Embryonic facial prominence (tissue), 1 donor: ENCODE data around the gene EXOC6B.
"Not testable (repeated sequence)": the region's sequence is repeated elsewhere in the genome, so short reads cannot be mapped to it uniquely, and the experiment has no call there.

Source experiments
- DNase-seq: peaks from one replicate; pipeline ENCODE4 v3.0.0-alpha.2; 2016; ENCODE audit errors: extremely low spot score

The EXOC6B gene

GRCh38 chr2:72442270-72442669 is 383.6 kb downstream of the EXOC6B start:
- no peak for DNase-seq

DNA sequence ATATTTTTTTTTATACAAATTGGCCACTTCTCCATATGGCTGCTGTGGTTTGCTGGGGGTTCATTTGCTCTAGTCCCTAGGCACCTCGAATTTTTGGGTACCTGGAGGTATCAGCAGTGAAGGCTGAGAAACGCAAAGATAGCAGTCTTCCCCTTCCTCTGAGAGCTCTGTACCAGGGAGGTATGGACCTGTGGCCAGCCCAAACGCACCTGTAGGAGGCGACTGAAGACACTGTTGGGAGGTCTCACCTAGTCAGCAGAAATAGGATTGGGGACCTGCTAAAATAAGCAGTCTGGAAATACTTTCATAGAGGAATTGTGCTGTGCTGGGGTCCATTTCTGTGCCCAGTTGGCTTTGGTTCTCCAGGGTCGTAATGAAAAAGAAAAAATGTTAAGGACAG is 385.9 kb downstream of the EXOC6B start:
- DNase-seq: no peak

GRCh38 chr2:72438364-72438763 is 387.5 kb downstream of the EXOC6B start:
- DNase-seq: no peak

DNA sequence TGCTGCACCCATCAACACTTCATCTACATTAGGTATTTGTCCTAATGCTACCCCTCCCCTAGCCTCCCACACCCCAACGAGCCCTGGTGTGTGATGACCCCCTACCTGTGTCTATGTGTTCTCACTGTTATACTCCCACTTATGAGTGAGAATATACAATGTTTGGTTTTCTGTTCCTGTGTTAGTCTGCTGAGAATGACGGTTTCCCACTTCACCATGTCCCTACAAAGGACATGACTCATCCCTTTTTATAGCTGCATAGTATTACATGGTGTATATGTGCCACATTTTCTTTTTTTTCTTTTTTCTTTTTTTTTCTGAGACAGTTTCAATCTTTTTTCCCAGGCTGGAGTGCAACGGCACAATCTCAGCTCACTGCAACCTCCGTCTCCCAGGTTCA is 394.1 kb downstream of the EXOC6B start:
- no peak for DNase-seq

DNA sequence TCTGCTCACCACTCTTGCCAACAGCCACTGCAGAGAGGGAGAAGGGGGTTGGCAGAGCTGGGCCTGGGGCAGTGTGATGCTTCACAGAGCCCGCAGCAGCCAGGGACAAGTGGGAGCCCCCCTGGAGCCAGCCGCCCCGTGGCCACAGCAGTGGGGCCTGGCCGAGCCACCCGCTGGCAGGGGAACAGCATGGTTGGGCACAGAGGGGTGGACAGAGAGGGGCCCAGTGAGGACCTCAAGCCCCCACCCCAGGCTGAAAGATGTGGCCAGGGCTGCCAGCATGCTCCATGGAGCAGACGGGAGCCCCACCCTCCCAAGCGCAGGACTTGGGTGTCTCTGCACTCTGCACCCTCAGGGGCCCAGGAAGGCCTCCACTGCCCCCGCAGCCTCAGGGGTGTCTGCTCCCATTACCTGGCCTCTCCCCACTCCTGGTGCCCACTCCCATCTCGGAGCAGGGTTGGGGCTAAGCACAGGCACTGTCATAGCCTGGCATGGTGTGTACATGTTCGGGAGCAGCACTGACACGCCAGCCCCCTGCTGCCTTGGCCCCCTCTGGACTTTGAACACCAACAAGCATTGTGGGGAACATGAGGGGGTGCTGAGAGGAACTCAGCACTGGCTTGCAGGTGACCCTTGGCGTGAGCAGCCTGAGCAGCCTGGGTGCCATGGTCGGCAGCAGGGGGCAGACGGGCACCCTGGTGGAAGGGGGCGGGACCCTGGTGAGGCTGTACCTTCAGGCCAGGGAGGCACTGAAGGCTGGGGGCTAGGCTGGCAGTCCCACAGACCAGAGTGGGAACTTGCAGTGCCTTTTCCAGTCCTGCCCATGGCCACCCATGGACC is 398.6 kb downstream of the EXOC6B start:
- DNase-seq: no peak

DNA sequence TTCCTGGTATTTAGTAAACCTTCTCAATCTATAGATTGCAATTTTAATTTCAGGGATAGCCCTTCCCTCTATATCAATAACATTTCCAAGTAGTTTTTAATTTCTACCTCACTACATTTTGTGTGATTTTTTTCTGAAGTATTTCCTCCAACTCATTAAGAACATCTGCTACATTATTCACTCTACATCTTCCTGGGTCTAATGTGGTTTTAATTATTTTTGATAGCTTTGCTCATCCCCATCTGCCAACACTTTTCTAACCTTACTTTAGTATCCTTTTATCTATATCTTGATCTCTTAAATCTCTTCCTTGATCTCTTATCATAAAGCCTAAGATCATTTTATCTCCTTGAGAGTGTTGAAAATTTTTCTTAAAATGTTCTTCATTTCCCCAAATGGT is 399.8 kb downstream of the EXOC6B start:
- no peak for DNase-seq

DNA sequence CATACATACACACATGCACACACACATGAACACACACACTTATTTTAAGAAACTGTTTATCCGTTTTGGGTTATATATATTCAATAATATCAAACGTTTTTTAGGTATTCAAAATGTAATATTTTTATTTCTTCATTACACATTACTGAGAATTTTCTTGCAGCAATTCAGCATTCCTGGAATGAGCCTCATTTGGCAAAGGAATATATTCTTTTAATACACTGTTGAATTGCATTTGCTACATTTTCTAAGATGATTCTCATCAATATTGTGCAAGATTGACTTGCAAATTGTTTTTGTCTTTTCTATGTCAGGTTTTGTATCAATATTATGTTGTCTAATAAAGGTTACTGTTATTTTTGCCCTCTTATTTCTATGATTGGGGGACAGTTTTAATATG is 402.1 kb downstream of the EXOC6B start:
- DNase-seq: no peak

DNA sequence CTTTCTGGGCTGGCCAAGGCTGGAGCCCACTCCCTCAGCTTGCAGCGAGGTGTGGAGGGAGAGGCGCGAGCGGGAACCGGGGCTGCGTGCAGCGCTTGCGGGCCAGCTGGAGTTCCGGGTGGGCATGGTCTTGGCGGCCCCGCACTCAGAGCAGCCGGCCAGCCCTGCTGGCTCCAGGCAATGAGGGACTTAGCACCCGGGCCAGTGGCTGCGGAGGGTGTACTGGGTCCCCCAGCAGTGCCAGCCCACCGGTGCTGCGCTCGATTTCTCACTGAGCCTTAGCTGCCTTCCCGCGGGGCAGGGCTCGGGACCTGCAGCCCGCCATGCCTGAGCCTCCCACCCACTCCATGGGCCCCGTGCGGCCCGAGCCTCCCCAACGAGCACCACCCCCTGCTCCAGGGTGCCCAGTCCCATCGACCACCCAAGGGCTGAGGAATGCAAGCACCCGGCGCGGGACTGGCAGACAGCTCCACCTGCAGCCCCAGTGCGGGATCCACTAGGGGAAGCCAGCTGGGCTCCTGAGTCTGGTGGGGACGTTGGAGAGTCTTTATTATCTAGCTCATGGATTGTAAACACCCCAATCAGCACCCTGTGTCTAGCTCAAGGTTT is 404.0 kb downstream of the EXOC6B start:
- DNase-seq: not testable (repeated sequence)

- DNase-seq: no peak
Measured at GRCh38 chr2:72415781-72416475, 409.9 kb downstream of the EXOC6B start.

- DNase-seq: no peak
Measured at GRCh38 chr2:72415241-72415661, 410.6 kb downstream of the EXOC6B start.

- DNase-seq: no peak
Measured at GRCh38 chr2:72414137-72414760, 411.6 kb downstream of the EXOC6B start.

DNA sequence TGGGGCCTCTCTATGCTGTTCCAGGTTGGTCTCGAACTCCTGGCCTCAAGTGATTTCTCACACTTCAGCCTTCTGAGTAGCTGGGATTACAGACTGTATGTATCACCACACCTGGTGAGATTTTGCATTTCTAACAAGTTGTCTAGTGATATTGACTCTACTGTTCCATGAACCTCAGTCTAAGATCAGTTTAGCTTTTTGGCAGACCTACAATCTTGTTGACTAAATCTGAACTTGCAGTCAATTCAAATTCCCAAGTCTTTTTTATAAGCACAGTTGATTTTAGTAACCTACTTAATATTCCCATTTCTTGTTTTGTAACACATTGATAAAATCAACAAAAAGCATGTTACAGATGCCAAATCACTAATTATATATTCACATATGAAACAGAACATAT is 412.1 kb downstream of the EXOC6B start:
- no peak for DNase-seq

- DNase-seq: no peak
Measured at GRCh38 chr2:72412214-72412613, 413.6 kb downstream of the EXOC6B start.

- DNase-seq: no peak
Measured at GRCh38 chr2:72399879-72400278, 426.0 kb downstream of the EXOC6B start.

GRCh38 chr2:72395096-72395495 is 430.7 kb downstream of the EXOC6B start:
- DNase-seq: no peak

- DNase-seq: no peak
Measured at GRCh38 chr2:72394541-72395070, 431.2 kb downstream of the EXOC6B start.

- DNase-seq: no peak
Measured at GRCh38 chr2:72389447-72389846, 436.4 kb downstream of the EXOC6B start.

DNA sequence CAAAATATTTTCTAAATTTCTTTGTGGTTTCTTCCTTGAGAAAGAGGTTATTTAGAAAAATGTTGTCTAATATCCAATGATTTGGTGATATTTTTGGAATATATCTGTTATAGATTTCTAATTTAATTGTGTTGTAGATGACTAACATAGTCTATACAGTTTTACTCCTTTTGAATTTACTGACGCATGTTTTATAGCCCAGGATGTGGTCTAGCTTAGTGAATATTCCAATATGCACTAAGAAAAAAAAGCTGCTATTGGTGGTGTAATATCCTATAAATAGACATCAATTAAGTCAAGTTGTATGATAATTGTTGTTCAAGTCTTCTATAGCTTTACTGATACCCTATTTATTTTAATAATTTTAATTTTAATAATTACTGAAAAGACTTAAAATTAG is 437.6 kb downstream of the EXOC6B start:
- no peak for DNase-seq

DNA sequence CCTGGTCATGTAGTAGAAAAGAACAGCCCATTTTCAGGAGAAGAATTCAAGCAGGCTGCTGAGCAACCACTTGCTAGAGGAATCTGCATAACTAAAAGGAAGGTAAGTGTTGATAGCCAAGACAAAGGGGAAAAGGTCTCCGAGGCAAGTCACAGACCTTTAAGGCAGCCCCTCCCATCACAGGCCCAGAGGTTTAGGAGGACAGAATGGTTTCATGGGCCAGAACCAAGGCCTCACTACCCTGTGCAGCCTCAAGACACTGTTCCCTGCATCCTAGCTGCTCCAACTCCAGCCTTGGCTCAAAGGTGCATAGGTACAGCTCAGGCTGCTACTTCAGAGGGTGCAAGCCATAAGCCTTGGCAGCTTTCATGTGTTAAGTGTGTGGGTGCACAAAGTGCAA is 439.5 kb downstream of the EXOC6B start:
- no peak for DNase-seq

DNA sequence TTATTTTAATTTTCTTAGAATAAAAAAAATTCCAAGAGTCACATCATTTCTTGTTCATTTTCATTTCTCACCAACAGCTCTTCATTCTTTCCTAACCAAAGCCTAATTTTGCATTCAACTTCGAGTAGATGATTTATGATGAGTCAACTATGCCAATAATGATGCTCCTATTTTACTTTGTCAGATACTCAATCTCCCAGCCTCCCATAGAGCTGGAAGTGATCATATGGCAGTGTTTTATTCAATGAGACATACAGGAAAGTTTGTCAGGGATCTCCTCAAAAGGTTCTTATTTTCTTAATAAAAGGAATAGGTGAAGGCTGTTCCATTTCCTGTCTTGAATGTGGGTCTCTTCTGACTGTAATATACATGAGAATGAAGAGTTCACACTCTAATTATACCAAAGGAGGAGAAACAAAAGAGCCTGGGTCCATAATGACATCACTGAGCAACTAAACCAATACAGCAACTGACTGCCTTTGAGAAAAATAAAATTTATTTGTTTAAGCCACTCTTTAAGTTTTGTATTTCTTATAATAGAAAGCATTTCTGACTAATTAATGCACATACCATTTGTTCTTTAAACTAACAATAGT is 447.0 kb downstream of the EXOC6B start:
- no peak for DNase-seq

- no peak for DNase-seq
Measured at GRCh38 chr2:72367530-72368225, 458.2 kb downstream of the EXOC6B start.
